CD4-positive, alpha-beta T cell treated with Interleukin-12 subunit alpha and Interleukin-12 subunit beta, for 1 hour (primary cell): Measurements from ENCODE around the gene HIVEP1.
A peak's percentile ranks its signal among the peaks of the same experiment; 100 is the strongest.

Experiments
- DNase-seq: peaks from one replicate; pipeline ENCODE4 v3.0.0-alpha.2; 2020

HIVEP1 gene

GRCh38 chr6:12058172-12058961 lies 46.3 kb downstream of the HIVEP1 start:
- no peak for DNase-seq

GRCh38 chr6:12060780-12061609 lies 48.9 kb downstream of the HIVEP1 start:
- DNase-seq = peak; percentile 84

GRCh38 chr6:12062605-12063004 lies 50.5 kb downstream of the HIVEP1 start:
- DNase-seq = no peak

- DNase-seq = no peak
Measured at GRCh38 chr6:12064131-12064530, 52.0 kb downstream of the HIVEP1 start.

- no peak for DNase-seq
Measured at GRCh38 chr6:12064538-12065071, 52.5 kb downstream of the HIVEP1 start.

- DNase-seq = peak; percentile 28
Measured at GRCh38 chr6:12065321-12066140, 53.4 kb downstream of the HIVEP1 start.

- no peak for DNase-seq
Measured at GRCh38 chr6:12066297-12066696, 54.2 kb downstream of the HIVEP1 start.

GRCh38 chr6:12068899-12069557 lies 56.9 kb downstream of the HIVEP1 start:
- DNase-seq = no peak

- no peak for DNase-seq
Measured at GRCh38 chr6:12069891-12070529, 57.9 kb downstream of the HIVEP1 start.

- DNase-seq = no peak
Measured at GRCh38 chr6:12071064-12071615, 59.0 kb downstream of the HIVEP1 start.

GRCh38 chr6:12075067-12075563 lies 63.0 kb downstream of the HIVEP1 start:
- no peak for DNase-seq

GRCh38 chr6:12077021-12077710 lies 65.1 kb downstream of the HIVEP1 start:
- DNase-seq = no peak

- no peak for DNase-seq
Measured at GRCh38 chr6:12078014-12078413, 65.9 kb downstream of the HIVEP1 start.

GRCh38 chr6:12081771-12082170 lies 69.7 kb downstream of the HIVEP1 start:
- no peak for DNase-seq

- DNase-seq = no peak
Measured at GRCh38 chr6:12082368-12082767, 70.3 kb downstream of the HIVEP1 start.

GRCh38 chr6:12083302-12083701 lies 71.2 kb downstream of the HIVEP1 start:
- DNase-seq = no peak

- no peak for DNase-seq
Measured at GRCh38 chr6:12083763-12084162, 71.7 kb downstream of the HIVEP1 start.

GRCh38 chr6:12084681-12085080 lies 72.6 kb downstream of the HIVEP1 start:
- DNase-seq = no peak

- no peak for DNase-seq
Measured at GRCh38 chr6:12088531-12088930, 76.4 kb downstream of the HIVEP1 start.

- DNase-seq = no peak
Measured at GRCh38 chr6:12090714-12091113, 78.6 kb downstream of the HIVEP1 start.

GRCh38 chr6:12092762-12093161 lies 80.7 kb downstream of the HIVEP1 start:
- no peak for DNase-seq
